NB4 (cell line): ENCODE data around the gene ITPRIP.

ENCODE experiments used
- POLR2A ChIP-seq: IDR thresholded peaks from 2 replicates; pipeline ENCODE4 v1.6.1; 2011; ENCODE audit warnings: mild to moderate bottlenecking; ENCODE audit not compliant: insufficient read length; ENCODE audit errors: extremely low read depth
- TF ChIP-seq, protein P1 (sequence below): IDR thresholded peaks from one replicate; pipeline ENCODE4 v1.5.1; 2012; ENCODE audit warnings: low read depth, low read length
- TF ChIP-seq, protein P2 (sequence below): IDR thresholded peaks from 2 replicates; pipeline ENCODE4 v1.6.1; 2011; ENCODE audit warnings: low read depth, low read length

DNA sequence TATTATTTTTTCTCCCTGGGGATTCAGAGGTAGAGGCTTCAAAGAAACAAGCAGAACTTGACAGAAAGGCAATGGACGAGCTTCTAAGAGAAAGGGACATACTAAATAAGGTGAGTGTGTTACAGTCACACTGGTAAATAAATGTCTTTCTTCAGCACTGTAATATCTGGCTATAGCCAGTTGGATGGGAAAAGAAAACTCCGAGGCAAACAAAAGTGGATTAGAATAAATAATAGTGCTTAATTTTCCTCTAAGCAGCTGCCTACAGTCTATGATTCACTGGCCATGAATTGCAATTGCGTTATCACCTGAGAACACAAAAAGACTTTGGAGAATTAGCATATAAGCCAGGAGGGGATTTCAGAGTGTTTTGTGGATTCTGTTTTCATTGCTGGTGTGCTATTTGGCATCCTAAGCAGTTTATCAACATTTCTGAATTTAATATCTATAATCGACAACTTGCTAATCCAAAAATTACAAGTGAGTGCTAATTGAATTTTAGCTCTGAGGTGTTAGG lies 38.6 kb upstream of the ITPRIP start:
- TF ChIP-seq, protein P1, sequence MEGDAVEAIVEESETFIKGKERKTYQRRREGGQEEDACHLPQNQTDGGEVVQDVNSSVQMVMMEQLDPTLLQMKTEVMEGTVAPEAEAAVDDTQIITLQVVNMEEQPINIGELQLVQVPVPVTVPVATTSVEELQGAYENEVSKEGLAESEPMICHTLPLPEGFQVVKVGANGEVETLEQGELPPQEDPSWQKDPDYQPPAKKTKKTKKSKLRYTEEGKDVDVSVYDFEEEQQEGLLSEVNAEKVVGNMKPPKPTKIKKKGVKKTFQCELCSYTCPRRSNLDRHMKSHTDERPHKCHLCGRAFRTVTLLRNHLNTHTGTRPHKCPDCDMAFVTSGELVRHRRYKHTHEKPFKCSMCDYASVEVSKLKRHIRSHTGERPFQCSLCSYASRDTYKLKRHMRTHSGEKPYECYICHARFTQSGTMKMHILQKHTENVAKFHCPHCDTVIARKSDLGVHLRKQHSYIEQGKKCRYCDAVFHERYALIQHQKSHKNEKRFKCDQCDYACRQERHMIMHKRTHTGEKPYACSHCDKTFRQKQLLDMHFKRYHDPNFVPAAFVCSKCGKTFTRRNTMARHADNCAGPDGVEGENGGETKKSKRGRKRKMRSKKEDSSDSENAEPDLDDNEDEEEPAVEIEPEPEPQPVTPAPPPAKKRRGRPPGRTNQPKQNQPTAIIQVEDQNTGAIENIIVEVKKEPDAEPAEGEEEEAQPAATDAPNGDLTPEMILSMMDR, result no peak
- TF ChIP-seq POLR2A, result no peak
- TF ChIP-seq, protein P2, sequence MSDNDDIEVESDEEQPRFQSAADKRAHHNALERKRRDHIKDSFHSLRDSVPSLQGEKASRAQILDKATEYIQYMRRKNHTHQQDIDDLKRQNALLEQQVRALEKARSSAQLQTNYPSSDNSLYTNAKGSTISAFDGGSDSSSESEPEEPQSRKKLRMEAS, result no peak
